GM19452 (cell line): Measurements from ENCODE around the gene BCAR3.

Source experiments
- ATAC-seq: cut with Tn5 transposase; IDR thresholded peaks from one replicate; pipeline ENCODE4 v1.9.1; 2021; ENCODE audit not compliant: unreplicated experiment

The BCAR3 gene

GRCh38 chr1:93640656-93641440 is 40.8 kb downstream of the BCAR3 start:
- ATAC-seq, result no peak

DNA sequence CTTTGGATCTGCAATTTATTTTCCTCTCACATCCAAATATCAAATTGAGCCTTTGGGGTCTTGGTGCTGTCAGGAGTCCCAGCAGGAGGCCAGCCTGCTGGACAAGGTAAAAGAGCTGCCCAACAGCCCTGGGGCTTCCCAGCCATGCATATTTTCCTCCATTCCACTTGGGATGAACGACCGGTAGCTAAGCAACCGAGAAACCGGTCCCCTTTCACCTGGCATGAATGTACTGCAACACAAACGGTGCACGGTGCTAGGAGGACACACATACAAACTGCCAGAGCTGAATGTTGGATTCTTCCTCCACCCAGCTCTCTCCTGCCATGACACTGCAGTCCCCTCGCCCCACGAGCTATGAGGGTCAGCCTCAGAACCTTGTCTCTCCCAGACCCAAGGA is 42.7 kb downstream of the BCAR3 start:
- ATAC-seq, result no peak

- no peak for ATAC-seq
Measured at GRCh38 chr1:93638307-93638847, 43.3 kb downstream of the BCAR3 start.

DNA sequence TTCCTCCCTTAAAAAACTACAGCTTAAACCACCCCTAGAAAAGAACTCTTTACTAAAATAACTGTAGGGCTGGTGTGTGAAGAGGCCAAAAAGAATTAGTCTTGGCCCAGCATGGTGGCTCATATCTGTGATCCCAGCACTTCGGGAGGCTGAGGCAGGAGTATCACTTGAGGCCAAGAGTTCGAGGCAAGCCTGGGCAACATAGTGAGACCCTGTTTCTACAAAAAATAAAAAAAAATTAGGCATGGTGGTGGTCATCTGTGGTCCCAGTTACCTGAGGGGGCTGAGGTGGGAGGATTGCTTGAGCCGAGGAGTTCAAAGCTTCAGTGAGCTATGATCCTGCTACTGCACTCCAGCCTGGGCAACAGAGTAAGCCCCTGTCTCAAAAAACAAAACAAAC is 44.9 kb downstream of the BCAR3 start:
- ATAC-seq, result no peak

- ATAC-seq, result no peak
Measured at GRCh38 chr1:93635614-93636543, 45.8 kb downstream of the BCAR3 start.

DNA sequence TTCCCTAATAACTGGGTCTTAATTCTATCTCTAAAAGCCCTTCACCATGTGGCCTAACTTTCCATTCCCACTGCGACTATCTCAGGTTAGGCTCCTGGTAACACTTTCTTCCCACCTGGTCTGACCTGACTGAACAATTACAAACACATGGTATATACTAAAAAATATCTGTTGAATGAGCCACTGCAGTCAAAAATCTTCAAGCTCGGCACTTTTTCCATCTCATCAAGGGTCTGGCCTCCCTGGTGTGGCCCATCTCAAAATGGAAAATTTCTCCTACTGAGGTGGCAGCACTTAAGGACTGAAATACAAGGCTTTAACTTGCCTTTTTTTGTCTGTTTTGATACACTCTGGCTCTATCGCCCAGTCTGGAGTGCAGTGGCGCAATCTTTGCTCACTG is 48.3 kb downstream of the BCAR3 start:
- ATAC-seq, result no peak

DNA sequence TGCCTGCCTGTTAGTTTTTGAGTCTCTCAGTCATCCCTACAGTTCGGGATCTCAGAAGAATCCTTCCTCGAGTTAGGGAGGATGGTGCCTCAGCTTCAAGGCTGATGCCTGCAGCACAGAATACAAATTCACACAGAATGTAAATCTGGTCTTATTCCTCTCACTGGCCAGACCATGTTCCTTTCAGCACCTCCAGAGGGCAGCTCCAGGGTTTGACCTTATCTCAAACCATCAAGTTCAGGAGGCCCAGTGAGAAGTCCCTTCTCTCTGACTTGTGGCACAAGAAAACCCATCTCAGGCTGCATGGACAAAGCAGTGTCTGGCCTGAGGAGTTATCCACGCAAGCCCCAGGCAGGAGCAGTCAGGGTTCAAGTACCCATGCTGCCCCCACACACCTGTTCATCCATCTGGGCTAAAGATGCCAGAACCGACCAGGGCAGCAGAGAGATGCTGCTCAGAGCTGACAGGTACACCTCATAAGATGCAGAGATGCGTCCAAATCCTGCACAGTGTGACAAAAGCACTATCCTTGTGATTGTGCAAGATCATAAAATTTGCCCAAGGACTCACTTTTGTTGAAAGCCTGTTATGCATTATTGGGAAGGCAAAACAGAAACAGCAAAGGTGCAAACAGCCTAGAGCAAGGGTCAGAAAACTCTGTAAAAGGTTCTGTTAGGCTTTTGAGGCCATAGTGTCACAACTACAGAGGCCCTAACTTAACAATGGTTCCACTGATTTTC is 49.8 kb downstream of the BCAR3 start:
- no peak for ATAC-seq

DNA sequence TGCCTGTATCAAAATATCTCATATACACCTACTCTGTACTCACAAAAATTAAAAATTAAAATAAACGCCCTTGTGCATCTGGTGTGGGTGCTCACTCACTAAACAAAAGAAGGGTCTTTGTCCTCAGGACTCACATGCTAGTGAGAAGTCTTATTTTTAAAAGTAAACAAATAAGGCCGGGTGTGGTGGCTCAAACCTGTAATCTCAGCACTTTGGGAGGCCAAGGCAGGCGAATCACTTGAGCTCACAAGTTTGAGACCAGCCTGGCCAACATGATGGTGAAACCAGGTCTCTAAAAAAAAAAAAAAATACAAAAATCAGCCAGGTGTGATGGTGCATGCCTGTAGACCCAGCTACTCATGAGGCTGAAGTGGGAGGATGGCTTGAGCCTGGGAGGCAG is 51.5 kb downstream of the BCAR3 start:
- no peak for ATAC-seq

DNA sequence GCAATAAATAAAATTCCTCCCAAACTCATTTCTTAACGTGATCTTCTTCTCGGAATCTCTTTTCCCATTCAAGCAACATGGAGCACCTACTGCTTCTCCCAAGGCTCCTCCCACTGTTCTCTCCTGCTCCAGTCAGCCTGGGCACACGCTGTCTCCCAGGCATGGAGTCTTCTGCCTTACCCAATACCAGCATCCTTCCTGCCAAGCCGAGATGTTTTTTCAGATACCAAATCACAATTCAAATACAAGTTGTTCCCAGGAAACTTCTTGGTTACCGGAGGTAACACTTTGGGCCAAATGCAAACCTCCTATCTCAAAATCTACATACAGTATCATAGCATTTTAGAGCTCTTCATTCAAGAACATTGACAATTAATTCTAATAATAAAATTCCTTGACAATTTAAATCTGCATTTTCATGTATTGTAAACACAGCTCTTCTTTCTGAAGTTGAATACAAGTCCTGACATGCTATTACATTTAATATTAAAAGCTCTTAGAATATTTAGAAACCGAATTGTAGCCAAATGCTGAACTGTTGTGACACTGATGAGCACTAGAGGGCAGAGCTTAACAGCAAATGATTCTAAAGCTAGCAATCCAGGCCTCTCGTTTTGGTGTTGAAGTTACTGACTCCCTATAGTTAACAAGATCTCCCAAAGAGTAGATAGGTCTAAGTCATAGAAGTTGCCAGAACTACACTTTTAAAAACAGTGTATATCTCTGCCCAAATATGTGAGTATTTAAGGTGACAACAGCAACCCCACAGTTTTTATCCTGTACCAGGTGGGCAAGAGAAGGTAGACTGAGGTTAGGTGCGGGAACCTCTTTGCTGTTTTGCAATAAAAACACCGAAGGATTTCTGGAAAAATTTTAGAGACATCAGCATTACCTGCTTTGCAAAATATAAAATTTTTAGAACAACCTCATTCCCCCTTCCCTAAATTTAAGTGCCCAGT is 52.3 kb downstream of the BCAR3 start:
- ATAC-seq, result no peak

- ATAC-seq, result no peak
Measured at GRCh38 chr1:93628681-93629080, 53.0 kb downstream of the BCAR3 start.

DNA sequence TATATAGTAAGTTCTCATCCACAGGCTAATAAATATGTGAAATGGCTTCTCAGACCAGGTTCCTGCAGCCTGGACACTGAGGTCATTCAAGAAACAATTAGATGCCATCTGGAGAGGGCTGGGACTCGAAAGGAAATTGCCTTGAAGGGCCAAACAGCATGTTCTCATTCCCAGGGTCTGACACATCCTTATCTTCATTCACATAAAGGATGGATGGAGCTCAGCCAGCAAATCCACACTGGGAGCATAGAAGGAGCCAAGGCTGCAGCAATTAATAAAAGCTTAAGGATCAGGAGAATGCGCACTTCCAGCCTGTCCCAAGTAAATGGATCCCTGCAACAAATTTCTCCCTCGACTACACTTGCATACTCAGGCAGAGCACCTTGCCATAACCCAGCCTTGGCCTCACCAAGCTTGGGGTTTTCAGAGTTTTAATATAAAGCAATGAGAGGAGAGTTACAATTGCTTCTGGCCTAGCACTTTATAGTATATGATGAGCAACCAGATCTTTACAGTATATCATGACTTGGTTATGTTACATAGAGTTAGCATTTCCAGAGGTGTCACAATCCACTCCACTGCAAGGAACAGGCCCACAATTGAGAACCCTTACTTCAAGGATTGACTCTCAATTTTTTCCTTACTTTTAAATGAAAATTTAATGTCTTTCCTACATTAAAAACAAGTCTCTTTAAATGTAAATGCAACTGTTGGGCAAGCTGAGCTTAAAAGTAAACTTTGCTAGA is 55.9 kb downstream of the BCAR3 start:
- no peak for ATAC-seq

DNA sequence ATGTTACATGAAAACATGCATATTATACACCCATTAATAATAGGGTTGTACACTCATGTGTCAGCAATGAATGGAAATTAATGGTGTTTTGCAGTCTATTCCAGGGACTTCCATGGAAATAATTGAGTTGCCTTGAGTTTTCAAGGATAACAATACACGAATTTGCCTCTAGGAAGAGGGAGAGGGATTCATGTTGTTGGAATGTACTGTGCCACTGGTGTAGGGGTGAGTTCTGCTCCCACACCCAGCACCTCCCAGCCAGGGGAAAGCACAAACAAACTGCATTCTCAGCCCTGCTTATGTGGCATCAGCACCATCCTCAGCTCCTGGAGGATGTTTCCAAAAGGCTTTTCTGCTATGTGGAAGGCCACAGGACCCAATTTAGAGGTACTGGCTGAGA is 57.8 kb downstream of the BCAR3 start:
- ATAC-seq, result no peak

GRCh38 chr1:93623436-93623835 is 58.2 kb downstream of the BCAR3 start:
- no peak for ATAC-seq

- no peak for ATAC-seq
Measured at GRCh38 chr1:93621246-93621645, 60.4 kb downstream of the BCAR3 start.

DNA sequence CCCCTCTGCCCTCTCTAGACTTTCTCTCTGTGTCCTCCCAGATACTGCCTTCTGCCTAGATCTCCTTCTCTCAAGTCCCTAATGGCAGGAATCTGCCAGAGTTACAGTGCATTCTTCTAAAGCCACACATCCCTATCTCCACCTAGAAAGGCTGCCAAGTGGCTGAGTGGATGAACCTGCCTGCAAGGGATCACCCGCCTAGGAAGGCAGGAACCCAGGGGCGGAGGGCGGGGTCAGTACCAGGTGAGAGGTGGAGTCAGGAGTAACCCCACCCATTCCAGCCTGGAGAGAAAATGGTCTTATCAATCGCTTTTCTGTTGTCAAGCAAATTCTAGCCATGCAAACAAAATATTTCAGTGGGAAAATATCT is 60.8 kb downstream of the BCAR3 start:
- ATAC-seq, result no peak

- ATAC-seq, result no peak
Measured at GRCh38 chr1:93620172-93620840, 61.3 kb downstream of the BCAR3 start.

- ATAC-seq, result no peak
Measured at GRCh38 chr1:93619507-93620171, 62.0 kb downstream of the BCAR3 start.
